HG02759 (cell line): ENCODE measurements around the gene NUP153.

Experiments used
- ATAC-seq: cut with Tn5 transposase; IDR thresholded peaks from one replicate; pipeline ENCODE4 v1.9.1; 2021; ENCODE audit warnings: mild to moderate bottlenecking, moderate library complexity; ENCODE audit not compliant: unreplicated experiment

Gene NUP153

GRCh38 chr6:17672064-17672718, 34.5 kb downstream of the NUP153 start:
- ATAC-seq: no peak

GRCh38 chr6:17666646-17667045, 40.1 kb downstream of the NUP153 start:
- ATAC-seq: no peak

GRCh38 chr6:17665132-17665531, 41.6 kb downstream of the NUP153 start:
- no peak for ATAC-seq

GRCh38 chr6:17663226-17663625, 43.5 kb downstream of the NUP153 start:
- ATAC-seq: no peak

GRCh38 chr6:17662585-17662984, 44.1 kb downstream of the NUP153 start:
- no peak for ATAC-seq

GRCh38 chr6:17656644-17657043, 50.1 kb downstream of the NUP153 start:
- no peak for ATAC-seq

GRCh38 chr6:17656092-17656491, 50.6 kb downstream of the NUP153 start:
- ATAC-seq: no peak

- no peak for ATAC-seq
Observed at GRCh38 chr6:17653198-17653882, 53.4 kb downstream of the NUP153 start.

GRCh38 chr6:17650656-17651309, 55.9 kb downstream of the NUP153 start:
- ATAC-seq: no peak

- no peak for ATAC-seq
Observed at GRCh38 chr6:17648745-17649144, 58.0 kb downstream of the NUP153 start.

GRCh38 chr6:17640477-17640917, 66.2 kb downstream of the NUP153 start:
- ATAC-seq: no peak

- ATAC-seq: no peak
Observed at GRCh38 chr6:17638212-17638715, 68.5 kb downstream of the NUP153 start.

GRCh38 chr6:17635568-17635967, 71.2 kb downstream of the NUP153 start:
- ATAC-seq: no peak

GRCh38 chr6:17633465-17634188, 73.1 kb downstream of the NUP153 start:
- no peak for ATAC-seq

- ATAC-seq: no peak
Observed at GRCh38 chr6:17632934-17633333, 73.8 kb downstream of the NUP153 start.

- no peak for ATAC-seq
Observed at GRCh38 chr6:17630511-17631073, 76.1 kb downstream of the NUP153 start.

GRCh38 chr6:17629824-17630510, 76.8 kb downstream of the NUP153 start:
- no peak for ATAC-seq

GRCh38 chr6:17628873-17629272, 77.9 kb downstream of the NUP153 start:
- no peak for ATAC-seq

GRCh38 chr6:17624396-17624795, 82.3 kb downstream of the NUP153 start:
- no peak for ATAC-seq

GRCh38 chr6:17622144-17622543, 84.6 kb downstream of the NUP153 start:
- ATAC-seq: no peak
